Measurements from ENCODE around the gene SDK1.

The SDK1 gene

DNA sequence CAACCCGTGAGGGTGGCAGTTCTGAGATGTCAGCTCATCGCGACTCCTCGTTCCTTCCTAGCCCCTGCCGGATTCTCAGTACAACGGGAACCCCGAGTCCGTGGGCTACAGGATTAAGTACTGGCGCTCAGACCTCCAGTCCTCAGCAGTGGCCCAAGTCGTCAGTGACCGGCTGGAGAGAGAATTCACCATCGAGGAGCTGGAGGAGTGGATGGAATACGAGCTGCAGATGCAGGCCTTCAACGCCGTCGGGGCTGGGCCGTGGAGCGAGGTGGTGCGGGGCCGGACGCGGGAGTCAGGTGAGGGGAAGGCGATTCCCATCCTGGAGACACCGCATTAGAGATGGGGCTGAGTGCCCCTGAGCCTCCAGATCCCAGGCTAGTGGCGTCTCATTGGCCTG lies 812.9 kb downstream of the SDK1 start:
- no peak overlapping the region for H3K4me3 ChIP-seq (ENCODE audit: low read depth, low read length)
- TF ChIP-seq, protein P1, sequence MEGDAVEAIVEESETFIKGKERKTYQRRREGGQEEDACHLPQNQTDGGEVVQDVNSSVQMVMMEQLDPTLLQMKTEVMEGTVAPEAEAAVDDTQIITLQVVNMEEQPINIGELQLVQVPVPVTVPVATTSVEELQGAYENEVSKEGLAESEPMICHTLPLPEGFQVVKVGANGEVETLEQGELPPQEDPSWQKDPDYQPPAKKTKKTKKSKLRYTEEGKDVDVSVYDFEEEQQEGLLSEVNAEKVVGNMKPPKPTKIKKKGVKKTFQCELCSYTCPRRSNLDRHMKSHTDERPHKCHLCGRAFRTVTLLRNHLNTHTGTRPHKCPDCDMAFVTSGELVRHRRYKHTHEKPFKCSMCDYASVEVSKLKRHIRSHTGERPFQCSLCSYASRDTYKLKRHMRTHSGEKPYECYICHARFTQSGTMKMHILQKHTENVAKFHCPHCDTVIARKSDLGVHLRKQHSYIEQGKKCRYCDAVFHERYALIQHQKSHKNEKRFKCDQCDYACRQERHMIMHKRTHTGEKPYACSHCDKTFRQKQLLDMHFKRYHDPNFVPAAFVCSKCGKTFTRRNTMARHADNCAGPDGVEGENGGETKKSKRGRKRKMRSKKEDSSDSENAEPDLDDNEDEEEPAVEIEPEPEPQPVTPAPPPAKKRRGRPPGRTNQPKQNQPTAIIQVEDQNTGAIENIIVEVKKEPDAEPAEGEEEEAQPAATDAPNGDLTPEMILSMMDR (IDR thresholded peaks at IDR 0.05; ENCODE audit: low read depth, low read length): no peak

DNA sequence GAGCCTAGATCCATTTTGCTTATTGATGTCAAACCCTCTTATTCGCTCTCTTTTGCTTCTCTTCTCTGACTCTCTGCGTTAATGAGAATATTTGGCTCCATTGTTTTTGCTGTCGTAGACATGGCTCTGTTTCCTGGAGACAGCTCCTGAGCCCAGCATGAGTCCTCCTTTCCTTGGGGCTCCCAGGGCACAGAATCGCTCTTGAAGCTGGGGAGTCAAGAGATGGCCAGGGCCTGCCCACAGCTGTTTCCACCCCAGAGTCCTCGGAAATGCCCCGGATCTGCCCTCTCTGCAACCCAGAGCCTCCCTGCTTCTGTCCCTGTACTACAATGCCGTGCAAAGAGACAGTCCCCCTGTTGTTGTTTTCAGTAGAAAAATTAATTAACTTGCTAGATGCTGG lies 814.4 kb downstream of the SDK1 start:
- TF ChIP-seq, protein P1 (IDR thresholded peaks at IDR 0.05; ENCODE audit: low read depth, low read length): no peak
- no peak overlapping the region for H3K4me3 ChIP-seq (ENCODE audit: low read depth, low read length)

DNA sequence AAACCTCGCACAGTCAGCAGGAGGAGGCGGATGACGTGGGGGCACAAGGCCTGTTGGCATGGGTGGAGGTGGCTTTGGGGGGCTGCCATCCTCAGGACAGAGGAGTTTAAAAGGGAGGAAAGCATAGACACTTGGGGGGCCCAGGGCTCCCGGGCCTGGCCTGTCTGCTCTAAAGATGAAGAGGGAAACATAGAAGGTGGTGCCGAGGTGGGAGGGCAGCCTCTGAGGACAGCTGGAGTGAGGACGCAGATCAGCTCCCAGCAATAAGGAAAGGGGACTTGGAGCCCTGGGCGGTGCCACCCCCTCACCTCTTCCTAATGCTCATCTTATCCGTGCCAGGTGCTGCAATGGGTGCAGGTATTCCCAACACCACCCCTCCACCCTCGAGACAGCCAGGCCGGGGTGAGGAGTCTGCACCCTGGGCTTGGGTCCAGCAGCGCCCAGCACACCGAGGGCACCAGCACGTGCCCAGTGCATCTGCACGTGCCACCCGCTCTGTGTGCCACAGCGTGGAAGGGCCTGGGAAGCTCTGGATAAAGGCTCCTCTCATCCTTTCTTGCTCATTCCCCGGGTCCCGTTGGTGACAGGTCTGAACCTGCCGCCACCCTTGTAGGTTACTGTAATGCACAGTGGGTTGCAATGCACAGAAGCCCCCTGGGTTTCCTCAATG lies 815.0 kb downstream of the SDK1 start:
- no peak overlapping the region for H3K4me3 ChIP-seq (ENCODE audit: low read depth, low read length)
- TF ChIP-seq, protein P1 (IDR thresholded peaks at IDR 0.05; ENCODE audit: low read depth, low read length): no peak

DNA sequence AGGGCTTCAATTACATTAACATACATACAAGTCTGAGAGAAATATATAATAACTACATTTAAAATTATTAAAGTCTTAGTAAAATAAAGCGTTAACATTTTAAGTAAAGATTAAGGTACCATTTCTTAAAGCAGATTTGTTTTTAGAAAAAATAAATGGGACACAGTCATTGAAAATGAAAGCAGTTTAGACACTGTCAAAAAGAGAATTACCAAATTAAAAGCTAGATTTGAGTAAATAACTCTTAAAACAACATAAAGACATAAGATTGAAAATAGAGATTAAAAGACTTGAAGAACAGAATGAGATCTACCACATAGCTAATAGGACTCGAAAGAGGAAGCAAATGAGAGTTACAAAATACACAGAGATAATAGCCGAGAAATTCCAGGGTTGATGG lies 818.8 kb downstream of the SDK1 start:
- TF ChIP-seq, protein P1 (IDR thresholded peaks at IDR 0.05; ENCODE audit: low read depth, low read length): no peak
- H3K4me3 ChIP-seq (ENCODE audit: low read depth, low read length): no peak overlapping the region

DNA sequence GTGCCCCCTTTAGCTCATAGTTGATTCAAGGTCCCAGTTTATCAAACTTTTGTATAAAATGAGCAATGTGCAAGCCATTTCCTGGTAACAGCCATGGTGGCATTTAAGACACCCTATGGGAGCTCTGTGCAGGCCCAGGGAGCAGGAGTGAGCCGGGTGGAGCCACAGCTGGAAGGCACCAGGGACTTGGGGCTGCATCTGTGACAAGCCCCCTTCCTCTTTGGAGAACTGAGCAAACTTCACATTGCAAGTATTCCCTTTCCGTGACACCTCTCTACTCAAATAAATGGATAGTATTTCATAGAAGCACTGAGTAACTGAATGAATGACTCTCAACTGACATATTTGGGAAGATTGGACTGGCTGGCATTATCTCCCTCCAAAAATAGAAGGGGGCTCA lies 822.3 kb downstream of the SDK1 start:
- no peak overlapping the region for H3K4me3 ChIP-seq (ENCODE audit: low read depth, low read length)
- TF ChIP-seq, protein P1 (IDR thresholded peaks at IDR 0.05; ENCODE audit: low read depth, low read length): no peak

DNA sequence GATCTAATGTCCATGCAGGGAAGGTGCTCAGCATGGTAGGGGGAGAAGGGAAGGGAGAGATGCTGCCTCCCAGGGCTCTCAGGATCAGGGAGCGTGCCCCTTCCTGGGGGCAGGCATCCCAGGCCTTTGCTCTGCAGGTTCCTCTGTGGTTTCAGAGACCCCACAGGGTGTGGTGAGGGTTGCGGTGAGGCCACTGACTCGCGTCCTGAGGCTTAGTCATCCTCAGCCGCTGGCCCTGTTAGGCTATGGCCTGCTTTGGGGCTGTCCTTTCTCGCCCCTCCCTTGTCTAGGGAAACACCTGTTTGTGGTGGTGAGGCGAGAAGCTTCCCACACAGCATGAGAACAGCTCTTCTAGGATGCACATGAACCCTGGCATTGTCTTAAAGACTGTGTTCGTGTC lies 822.8 kb downstream of the SDK1 start:
- TF ChIP-seq, protein P1 (IDR thresholded peaks at IDR 0.05; ENCODE audit: low read depth, low read length): no peak
- H3K4me3 ChIP-seq (ENCODE audit: low read depth, low read length): no peak overlapping the region

DNA sequence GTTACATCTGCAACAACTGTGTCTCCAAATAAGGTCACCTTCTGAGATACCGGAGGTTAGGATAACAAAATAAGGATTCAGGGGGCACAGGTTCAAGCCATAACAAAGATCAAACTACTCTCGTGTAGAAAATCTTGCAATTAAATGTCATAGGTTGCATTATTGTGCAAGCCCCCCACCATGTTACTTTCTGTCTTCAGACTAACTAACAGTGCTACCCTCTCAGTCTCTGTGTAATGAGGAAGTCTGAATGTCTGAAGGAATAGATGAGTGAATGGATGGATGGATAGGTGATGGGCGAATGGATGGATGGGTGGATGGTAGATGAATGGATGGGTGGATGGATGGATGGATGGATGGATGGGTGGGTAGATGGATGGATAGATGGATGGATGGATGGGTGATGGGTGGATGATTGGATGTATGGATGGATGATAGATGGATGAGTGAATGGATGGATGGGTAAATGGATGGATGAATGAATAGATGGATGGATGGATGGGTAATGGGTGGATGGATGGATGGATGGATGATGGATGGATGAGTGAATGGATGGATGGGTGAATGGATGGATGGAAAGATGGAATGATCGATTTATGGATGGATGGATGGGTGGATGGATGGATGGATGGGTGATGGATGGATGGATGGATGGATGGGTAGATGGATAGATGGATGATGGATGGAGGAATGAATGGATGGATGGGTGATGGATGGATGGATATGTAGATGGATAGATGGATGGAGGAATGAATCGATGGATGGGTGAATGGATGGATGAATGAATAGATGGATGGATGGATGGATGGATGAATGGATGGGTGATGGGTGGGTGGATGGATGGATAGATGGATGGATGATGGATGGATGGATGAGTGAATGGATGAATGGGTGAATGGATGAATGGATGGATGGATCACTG lies 823.8 kb downstream of the SDK1 start:
- H3K4me3 ChIP-seq (ENCODE audit: low read depth, low read length): no peak overlapping the region
- TF ChIP-seq, protein P1 (IDR thresholded peaks at IDR 0.05; ENCODE audit: low read depth, low read length): no peak

Data from WI38 (cell line).